GM10248 (cell line): ENCODE data around the gene SIAH2.

Experiments
- CTCF ChIA-PET: fragments of 300-600 bp; sonication (Branson Sonifier 250); formaldehyde crosslinking; extraction: SDS; loops from one replicate; lab custom pipeline; 2021; ENCODE audit warnings: antibody characterized with exemption; lab: Yijun Ruan, JAX
- POLR2A ChIA-PET: fragments of 350-650 bp; sonication (Branson Sonifier 250); formaldehyde crosslinking; extraction: SDS; loops from one replicate; lab custom pipeline; 2020; ENCODE audit warnings: antibody characterized with exemption; lab: Yijun Ruan, JAX
- DNase-seq: peaks from one replicate; pipeline ENCODE4 v3.0.0; 2012; ENCODE audit errors: extremely low spot score
- TF ChIP-seq, protein P1 (sequence below): IDR thresholded peaks from 2 replicates; pipeline ENCODE4 v1.5.1; 2012; ENCODE audit warnings: mild to moderate bottlenecking, low read depth; ENCODE audit errors: extremely low read depth, missing control alignments, control extremely low read depth

The SIAH2 gene

GRCh38 chr3:150723946-150724345, 39.0 kb downstream of the SIAH2 start:
- DNase-seq, result no peak
- ChIA-PET CTCF (interaction anchor here (0.6 to 1.2 kb wide), 2 partner anchors 14 to 35 kb away, joined by 3 read pairs; no protein-coding TSS in a partner anchor), POLR2A (no interaction called here)
- TF ChIP-seq, protein P1, sequence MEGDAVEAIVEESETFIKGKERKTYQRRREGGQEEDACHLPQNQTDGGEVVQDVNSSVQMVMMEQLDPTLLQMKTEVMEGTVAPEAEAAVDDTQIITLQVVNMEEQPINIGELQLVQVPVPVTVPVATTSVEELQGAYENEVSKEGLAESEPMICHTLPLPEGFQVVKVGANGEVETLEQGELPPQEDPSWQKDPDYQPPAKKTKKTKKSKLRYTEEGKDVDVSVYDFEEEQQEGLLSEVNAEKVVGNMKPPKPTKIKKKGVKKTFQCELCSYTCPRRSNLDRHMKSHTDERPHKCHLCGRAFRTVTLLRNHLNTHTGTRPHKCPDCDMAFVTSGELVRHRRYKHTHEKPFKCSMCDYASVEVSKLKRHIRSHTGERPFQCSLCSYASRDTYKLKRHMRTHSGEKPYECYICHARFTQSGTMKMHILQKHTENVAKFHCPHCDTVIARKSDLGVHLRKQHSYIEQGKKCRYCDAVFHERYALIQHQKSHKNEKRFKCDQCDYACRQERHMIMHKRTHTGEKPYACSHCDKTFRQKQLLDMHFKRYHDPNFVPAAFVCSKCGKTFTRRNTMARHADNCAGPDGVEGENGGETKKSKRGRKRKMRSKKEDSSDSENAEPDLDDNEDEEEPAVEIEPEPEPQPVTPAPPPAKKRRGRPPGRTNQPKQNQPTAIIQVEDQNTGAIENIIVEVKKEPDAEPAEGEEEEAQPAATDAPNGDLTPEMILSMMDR, result no peak

DNA sequence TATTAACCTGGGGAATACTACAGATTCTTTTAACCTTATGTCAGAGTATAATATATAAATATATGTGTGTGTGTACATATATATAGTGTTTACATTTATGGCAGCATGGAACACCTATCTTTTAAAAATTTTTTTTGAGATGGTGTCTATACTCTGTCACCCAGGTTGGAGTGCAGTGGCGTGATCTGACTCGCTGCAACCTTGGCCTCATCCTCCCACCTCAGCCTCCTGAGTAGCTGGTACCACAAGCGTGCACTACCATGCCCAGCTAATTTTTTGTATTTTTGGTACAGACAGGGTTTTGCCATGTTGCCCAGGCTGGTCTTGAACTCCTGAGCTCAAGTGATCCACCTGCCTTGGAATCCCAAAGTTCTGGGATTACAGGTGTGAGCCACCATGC, 40.7 kb downstream of the SIAH2 start:
- POLR2A ChIA-PET, result interaction anchor here (1.0 kb wide), 1 partner anchor 41 kb away, joined by 3 read pairs; the partner anchor contains the start of gene SIAH2
- TF ChIP-seq, protein P1, result no peak
- CTCF ChIA-PET, result interaction anchor here (0.9 to 2.8 kb wide), 30 partner anchors 9 to 426 kb away, joined by 3 to 33 read pairs (median 5); partner anchors contain the start of genes ERICH6 and SIAH2
- no peak for DNase-seq

- TF ChIP-seq, protein P1, result peak; percentile 68
- peak; percentile 73 for DNase-seq
- POLR2A ChIA-PET, result interaction anchor here (1.0 kb wide), 1 partner anchor 42 kb away, joined by 3 read pairs; the partner anchor contains the start of gene SIAH2
- CTCF ChIA-PET, result interaction anchor here (0.7 to 2.8 kb wide), 46 partner anchors 8 to 427 kb away, joined by 3 to 33 read pairs (median 5); partner anchors contain the start of genes ERICH6 and SIAH2
Observed at GRCh38 chr3:150721285-150722130, 41.5 kb downstream of the SIAH2 start.

- ChIA-PET CTCF (interaction anchor here (0.7 to 2.8 kb wide), 24 partner anchors 8 to 422 kb away, joined by 3 to 33 read pairs (median 7); partner anchors contain the start of genes ERICH6 and SIAH2), POLR2A (no interaction called here)
- TF ChIP-seq, protein P1, result no peak
Observed at GRCh38 chr3:150720444-150720843, 42.5 kb downstream of the SIAH2 start.

GRCh38 chr3:150710097-150710496, 52.9 kb downstream of the SIAH2 start:
- POLR2A ChIA-PET, result no interaction called here
- CTCF ChIA-PET, result interaction anchor here (2.2 kb wide), 1 partner anchor 11 kb away, joined by 13 read pairs; no protein-coding TSS in a partner anchor
- TF ChIP-seq, protein P1, result no peak
- DNase-seq, result no peak

More at GRCh38 chr3:150720444-150720843, 42.5 kb downstream of the SIAH2 start:
- DNase-seq, result no peak

DNA sequence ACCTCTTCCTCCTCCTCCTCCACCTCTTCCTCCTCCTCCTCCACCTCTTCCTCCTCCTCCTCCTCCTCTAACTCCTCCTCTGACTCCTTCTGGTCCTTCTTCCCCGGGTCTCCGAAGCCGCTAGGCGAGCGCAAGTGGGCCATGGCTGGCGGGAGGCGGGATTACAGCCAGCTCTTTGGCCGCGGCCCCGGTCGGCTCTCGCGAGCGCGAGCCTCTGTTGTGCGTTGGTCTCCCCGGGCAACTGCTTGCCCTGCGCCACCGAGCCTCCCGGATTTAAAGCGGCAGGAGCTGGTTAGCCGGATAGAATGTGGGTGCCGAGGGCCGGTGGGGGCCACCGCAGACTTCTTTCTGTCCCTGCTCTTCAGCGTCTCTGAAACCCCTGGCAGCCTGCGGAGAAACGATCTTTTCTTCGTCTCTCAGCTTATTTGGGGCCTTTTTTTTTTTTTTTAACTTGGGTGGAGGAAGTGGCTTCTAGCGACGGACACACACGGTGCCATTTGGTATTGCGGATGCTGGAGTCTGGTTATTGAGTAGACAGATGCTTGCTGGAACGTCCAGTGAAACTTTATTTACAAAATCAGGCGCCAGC, 59.1 kb downstream of the SIAH2 start, which contains the start of gene ERICH6:
Gene ERICH6 (minus strand): TSS at position 165 of the 589 bp plus-strand sequence. CDS start 22 bp downstream, at position 143.
- ChIA-PET POLR2A (interaction anchor here (0.7 to 1.2 kb wide), 4 partner anchors 59 to 389 kb away, joined by 3 to 4 read pairs (median 4); partner anchors contain the start of gene SIAH2), CTCF (interaction anchor here (0.7 to 2.7 kb wide), 9 partner anchors 8 to 176 kb away, joined by 3 to 12 read pairs (median 5); no protein-coding TSS in a partner anchor)
- TF ChIP-seq, protein P1, result no peak
- DNase-seq, result peak; percentile 93
